ENCODE measurements around the gene HOXA5. TPM values are rescaled to one million over a fixed set of nuclear protein-coding genes. Genes with fewer than 3 reads are reported as not detected.

Gene HOXA5
- total and polyA plus RNA-seq, 2 donors (not counting 3 experiments of a cell fraction or from before 2014, with no cell fraction given), result 18.6 to 18.8 TPM

MicroRNA genes within 50 kb of the gene (microRNA counts, 767-probe panel; counts per million panel counts)
- 723 counts per million, percentile 96 among the panel's probes with 10 or more counts for microRNA hsa-miR-196b-5p

Small RNA genes lying within 50 kb of the gene (microRNA-seq; reads per million reads assigned to microRNA genes)
- gene MIR196B (ENCODE audit: borderline number of aligned reads, borderline replicate concordance), result 5,893 reads per million, percentile 95 among the genes with 10 or more reads in this experiment

Small RNA genes lying within 50 kb of the gene (small RNA-seq; reads per million reads assigned to genes)
- gene AC004080.5 (ENCODE audit: insufficient read depth, insufficient read length, low read depth, low replicate concordance) (not detected), gene RF01977 (ENCODE audit: insufficient read depth, insufficient read length, low read depth, low replicate concordance) (not detected), gene RF02140 (ENCODE audit: insufficient read depth, insufficient read length, low read depth, low replicate concordance) (not detected), gene RF02141 (ENCODE audit: insufficient read depth, insufficient read length, low read depth, low replicate concordance) (not detected)

Other genes with a start within 250 kb of the HOXA5 start
- gene HOXA1, start 47.7 kb downstream of the HOXA5 start, total RNA-seq, result 1.5 and 2.4 TPM in 2 replicates
- gene HOXA1, start 47.7 kb downstream of the HOXA5 start, polyA plus RNA-seq, result 1.2 and 1.5 TPM in 2 replicates
- 2.2 and 2.3 TPM in 2 replicates for gene HOXA2, start 41.0 kb downstream of the HOXA5 start, total RNA-seq
- gene HOXA2, start 41.0 kb downstream of the HOXA5 start, polyA plus RNA-seq, result 1.6 and 1.9 TPM in 2 replicates
- 7.5 and 8.1 TPM in 2 replicates for gene HOXA4, start 12.9 kb downstream of the HOXA5 start, total RNA-seq
- 4.9 and 5.8 TPM in 2 replicates for gene HOXA4, start 12.9 kb downstream of the HOXA5 start, polyA plus RNA-seq
- gene HOXA6, start 4.1 kb upstream of the HOXA5 start, total RNA-seq, result 17.9 and 20.7 TPM in 2 replicates
- gene HOXA6, start 4.1 kb upstream of the HOXA5 start, polyA plus RNA-seq, result 7.8 and 10.0 TPM in 2 replicates
- gene HOXA3, start 8.9 kb upstream of the HOXA5 start, total RNA-seq, result 12.0 and 14.0 TPM in 2 replicates
- gene HOXA3, start 8.9 kb upstream of the HOXA5 start, polyA plus RNA-seq, result 4.2 and 4.7 TPM in 2 replicates
- gene HOXA7, start 13.0 kb upstream of the HOXA5 start, total RNA-seq, result 15.6 and 18.5 TPM in 2 replicates
- gene HOXA7, start 13.0 kb upstream of the HOXA5 start, polyA plus RNA-seq, result 16.9 and 18.1 TPM in 2 replicates
- gene HOXA9, start 21.9 kb upstream of the HOXA5 start, total RNA-seq, result 61.6 and 62.9 TPM in 2 replicates
- 47.2 and 84.1 TPM in 2 replicates for gene HOXA9, start 21.9 kb upstream of the HOXA5 start, polyA plus RNA-seq
- 24.4 and 27.6 TPM in 2 replicates for gene HOXA10, start 30.6 kb upstream of the HOXA5 start, total RNA-seq
- gene HOXA10, start 30.6 kb upstream of the HOXA5 start, polyA plus RNA-seq, result 23.7 and 30.3 TPM in 2 replicates
- 15.2 and 16.7 TPM in 2 replicates for gene HOXA11, start 41.6 kb upstream of the HOXA5 start, total RNA-seq
- 10.4 and 10.8 TPM in 2 replicates for gene HOXA11, start 41.6 kb upstream of the HOXA5 start, polyA plus RNA-seq
- gene HOXA13, start 56.4 kb upstream of the HOXA5 start, total RNA-seq, result 0.09 and 0.22 TPM in 2 replicates
- 0.02 TPM in 1 of 2 replicates, not detected in the other for gene HOXA13, start 56.4 kb upstream of the HOXA5 start, polyA plus RNA-seq
- not detected in 2 replicates for gene EVX1, start 99.1 kb upstream of the HOXA5 start, total RNA-seq
- not detected in 2 replicates for gene EVX1, start 99.1 kb upstream of the HOXA5 start, polyA plus RNA-seq